OCI-LY7 (cell line): ENCODE data around the gene MINDY4.

Experiments used
- EZH2phosphoT487 ChIP-seq: fragments of 200-600 bp; sonication (generic); IDR thresholded peaks from 2 replicates; pipeline ENCODE4 v1.6.1; 2018; ENCODE audit warnings: low read depth, borderline replicate concordance, mild to moderate bottlenecking, mixed run types, antibody characterized with exemption, low read length, moderate library complexity, mixed read lengths
- TF ChIP-seq, protein P1 (sequence below): fragments of 200-600 bp; sonication (generic); conservative IDR thresholded peaks from 2 replicates; pipeline ENCODE4 v1.5.1; 2014; ENCODE audit warnings: mild to moderate bottlenecking, antibody characterized with exemption, low read length, moderate library complexity, mixed read lengths

DNA sequence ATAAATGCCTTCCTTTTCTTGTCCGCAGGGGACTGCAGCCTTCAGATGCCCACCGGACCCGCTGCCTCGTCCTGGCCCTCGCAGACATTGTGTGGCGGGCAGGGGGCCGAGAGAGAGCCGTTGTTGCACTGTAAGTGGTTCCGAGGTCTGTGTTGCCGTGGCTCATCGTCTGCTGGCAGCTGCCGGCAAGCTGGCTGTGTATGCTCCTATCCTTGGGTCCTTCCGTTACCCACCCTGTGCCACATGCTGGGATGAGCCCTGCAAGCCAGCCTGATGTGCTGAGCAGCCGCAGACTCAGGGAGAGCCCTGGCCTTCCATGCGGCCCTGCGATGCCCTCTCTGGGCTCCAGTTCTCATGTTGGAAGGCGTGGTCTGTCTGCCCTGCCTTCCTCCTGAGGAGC, 79.2 kb downstream of the MINDY4 start:
- TF ChIP-seq, protein P1, sequence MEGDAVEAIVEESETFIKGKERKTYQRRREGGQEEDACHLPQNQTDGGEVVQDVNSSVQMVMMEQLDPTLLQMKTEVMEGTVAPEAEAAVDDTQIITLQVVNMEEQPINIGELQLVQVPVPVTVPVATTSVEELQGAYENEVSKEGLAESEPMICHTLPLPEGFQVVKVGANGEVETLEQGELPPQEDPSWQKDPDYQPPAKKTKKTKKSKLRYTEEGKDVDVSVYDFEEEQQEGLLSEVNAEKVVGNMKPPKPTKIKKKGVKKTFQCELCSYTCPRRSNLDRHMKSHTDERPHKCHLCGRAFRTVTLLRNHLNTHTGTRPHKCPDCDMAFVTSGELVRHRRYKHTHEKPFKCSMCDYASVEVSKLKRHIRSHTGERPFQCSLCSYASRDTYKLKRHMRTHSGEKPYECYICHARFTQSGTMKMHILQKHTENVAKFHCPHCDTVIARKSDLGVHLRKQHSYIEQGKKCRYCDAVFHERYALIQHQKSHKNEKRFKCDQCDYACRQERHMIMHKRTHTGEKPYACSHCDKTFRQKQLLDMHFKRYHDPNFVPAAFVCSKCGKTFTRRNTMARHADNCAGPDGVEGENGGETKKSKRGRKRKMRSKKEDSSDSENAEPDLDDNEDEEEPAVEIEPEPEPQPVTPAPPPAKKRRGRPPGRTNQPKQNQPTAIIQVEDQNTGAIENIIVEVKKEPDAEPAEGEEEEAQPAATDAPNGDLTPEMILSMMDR: no peak
- TF ChIP-seq EZH2phosphoT487: no peak
